GM18951 (cell line): Measurements from ENCODE around the gene SLC10A1.

Experiments used
- POLR2A ChIP-seq: IDR thresholded peaks from 4 replicates; pipeline ENCODE4 v1.6.1; 2011; ENCODE audit warnings: mild to moderate bottlenecking; ENCODE audit not compliant: insufficient read length, insufficient read depth; ENCODE audit errors: extremely low read depth
- in situ Hi-C: fragments of 300-500 bp; cut with MboI; formaldehyde crosslinking; loops from one replicate; pipeline ENCODE4 v1.12.0; 2022; ENCODE audit warnings: low sequenced_read_pairs, mixed read lengths, inconsistent platforms; ENCODE audit not compliant: unreplicated experiment

The SLC10A1 gene

DNA sequence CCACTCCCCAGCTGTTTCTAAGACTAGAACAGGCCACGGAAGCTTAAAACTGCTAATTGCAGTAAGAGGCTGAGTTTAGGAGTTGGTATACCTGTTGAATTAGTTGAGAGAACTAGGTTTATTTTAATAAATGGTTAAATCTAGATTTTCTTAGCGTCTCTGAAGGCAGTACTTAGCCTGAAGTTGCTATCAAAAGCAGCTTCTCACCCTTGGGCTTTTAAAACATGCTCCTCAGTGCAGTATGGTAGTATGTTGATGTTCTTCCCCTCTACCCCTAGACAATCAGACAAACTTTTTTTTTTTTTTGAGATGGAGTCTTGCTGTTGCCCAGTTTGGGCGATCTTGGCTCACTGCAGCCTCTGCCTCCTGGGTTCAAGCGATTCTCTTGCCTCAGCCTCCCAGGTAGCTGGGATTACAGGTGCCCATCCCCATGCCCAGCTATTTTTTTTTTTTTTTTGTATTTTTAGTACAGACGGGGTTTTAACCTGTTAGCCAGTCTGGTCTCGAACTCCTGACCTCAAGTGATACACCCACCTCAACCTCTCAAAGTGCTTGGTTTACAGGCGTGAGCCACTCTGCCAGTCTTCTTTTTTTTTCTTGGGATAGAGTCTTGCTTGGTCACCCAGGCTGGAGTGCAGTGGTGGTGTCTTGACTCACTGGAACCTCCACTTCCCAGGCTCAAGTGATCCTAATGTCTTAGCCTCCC, 23.3 kb downstream of the SLC10A1 start:
- in situ Hi-C loops, result no loop called here
- TF ChIP-seq POLR2A, result no peak

- in situ Hi-C loops, result no loop called here
- no peak for TF ChIP-seq POLR2A
These were observed 24.7 kb downstream of the SLC10A1 start for GRCh38 chr14:69772082-69773017.

- in situ Hi-C loops, result no loop called here
- TF ChIP-seq POLR2A, result no peak
These were observed 25.9 kb downstream of the SLC10A1 start for GRCh38 chr14:69771136-69771535.

- in situ Hi-C loops, result no loop called here
- TF ChIP-seq POLR2A, result no peak
These were observed 26.5 kb downstream of the SLC10A1 start for GRCh38 chr14:69770559-69770958.

- in situ Hi-C loops, result no loop called here
- TF ChIP-seq POLR2A, result no peak
These were observed 27.4 kb downstream of the SLC10A1 start for GRCh38 chr14:69769623-69770022.

- in situ Hi-C loops, result no loop called here
- TF ChIP-seq POLR2A, result no peak
These were observed 28.2 kb downstream of the SLC10A1 start for GRCh38 chr14:69768873-69769272.

DNA sequence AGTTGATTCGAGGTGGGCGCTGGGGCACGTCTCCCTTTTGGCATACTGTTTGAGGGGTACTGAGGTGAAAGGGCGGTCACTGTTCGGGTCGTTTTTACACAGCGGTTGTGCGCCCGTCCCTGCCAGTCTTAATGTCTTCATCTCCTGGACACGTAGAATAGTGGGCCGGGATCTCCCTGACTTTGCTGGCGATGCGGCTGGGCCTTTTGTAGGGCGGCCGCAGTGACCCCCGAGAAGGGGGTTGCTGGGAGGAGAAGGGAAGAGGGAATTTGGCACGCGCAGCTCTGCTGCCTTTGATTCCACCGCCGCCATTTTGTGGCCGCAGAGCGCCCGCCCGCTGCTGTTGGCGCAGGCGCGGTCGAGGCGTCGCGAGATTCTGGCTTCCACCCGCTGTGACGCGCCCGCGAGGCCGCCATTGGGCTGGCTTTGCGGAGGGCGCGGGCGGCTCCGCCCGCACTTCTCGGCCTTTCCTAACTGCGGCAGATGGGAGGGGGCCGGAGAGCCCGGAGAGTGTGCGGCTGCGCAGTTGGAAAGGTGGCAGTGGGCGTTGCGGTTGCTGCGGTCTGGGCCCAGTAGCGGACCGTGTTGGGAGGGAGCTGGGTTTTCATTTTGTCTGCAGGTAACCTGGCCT, 29.6 kb downstream of the SLC10A1 start:
- in situ Hi-C loops, result no loop called here
- TF ChIP-seq POLR2A, result no peak

- in situ Hi-C loops, result no loop called here
- peak; percentile 99 for TF ChIP-seq POLR2A
These were observed 30.1 kb downstream of the SLC10A1 start, which contains the start of gene SRSF5 for GRCh38 chr14:69766984-69767368. TSS of gene SRSF5 (plus strand) at chr14:69767142. CDS start at chr14:69768157, 1,015 bp downstream.

DNA sequence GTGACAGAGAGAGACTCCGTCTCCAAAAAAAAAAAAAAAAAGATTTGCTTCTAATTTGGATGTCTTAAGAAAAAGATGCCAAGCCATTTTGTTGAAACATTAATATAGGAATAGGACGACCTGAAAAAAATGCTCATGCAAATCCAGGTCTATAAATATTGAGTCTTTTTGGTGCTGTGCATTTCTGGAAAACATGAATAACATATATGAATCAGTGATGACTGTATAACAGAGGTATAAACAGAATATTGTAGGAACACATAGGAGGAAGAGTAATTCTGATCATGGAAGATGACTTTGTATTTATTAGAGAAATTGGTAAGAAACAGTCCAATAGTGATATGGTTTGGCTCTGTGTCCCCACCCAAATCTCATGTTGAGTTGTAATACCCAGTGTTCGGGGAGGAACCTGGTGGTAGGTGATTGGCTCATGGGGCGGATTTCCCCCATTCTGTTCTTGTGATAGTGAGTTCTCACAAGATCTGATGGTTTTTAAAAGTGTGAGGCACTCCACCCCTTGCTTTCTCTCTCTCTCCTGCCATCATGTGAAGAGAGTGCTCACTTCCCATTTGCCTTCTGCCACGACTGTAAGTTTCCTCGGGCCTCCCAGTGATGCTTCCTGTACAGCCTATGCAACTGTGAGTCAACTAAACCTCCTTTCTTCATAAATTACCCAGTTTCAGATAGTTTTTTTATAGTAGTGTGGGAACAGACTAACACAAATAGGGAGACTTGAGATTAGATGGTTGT, 33.1 kb downstream of the SLC10A1 start:
- no peak for TF ChIP-seq POLR2A
- in situ Hi-C loops, result no loop called here

GRCh38 chr14:69760810-69761209, 36.2 kb downstream of the SLC10A1 start:
- no peak for TF ChIP-seq POLR2A

DNA sequence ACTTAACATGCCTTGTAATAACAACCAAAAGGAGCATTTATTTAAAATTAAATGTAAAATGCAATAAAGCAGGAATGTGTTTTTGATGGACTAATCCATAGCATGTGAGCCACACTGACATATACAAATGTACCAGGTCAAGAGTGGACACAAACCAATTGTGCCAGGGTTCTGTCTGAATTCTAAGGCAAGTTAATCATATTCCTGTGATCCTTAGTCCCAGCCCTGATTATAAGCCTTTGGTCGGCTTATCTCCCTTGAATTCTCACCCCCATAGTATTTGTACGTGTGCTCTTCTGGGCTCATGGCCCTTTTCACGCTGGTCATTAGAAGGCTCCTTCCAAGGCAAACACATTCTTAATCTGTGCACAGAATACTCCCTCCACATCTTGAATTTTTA, 40.7 kb downstream of the SLC10A1 start:
- in situ Hi-C loops, result no loop called here

More at GRCh38 chr14:69760810-69761209, 36.2 kb downstream of the SLC10A1 start:
- in situ Hi-C loops, result no loop called here

GRCh38 chr14:69755784-69756183, 41.3 kb downstream of the SLC10A1 start:
- TF ChIP-seq POLR2A, result no peak
- in situ Hi-C loops, result no loop called here

More for the DNA sequence above, 40.7 kb downstream of the SLC10A1 start:
- no peak for TF ChIP-seq POLR2A
